Natural killer cell (primary cell): Measurements from ENCODE around the gene MYO5A. TPM values are rescaled to one million over a fixed set of nuclear protein-coding genes. Genes with fewer than 3 reads are reported as not detected.

Experiments used
- ATAC-seq, 3 donors: fragments of 150-1000 bp in 2 of 3; fragments of 200-7000 bp in 1 of 3; cut with Tn5 transposase; 1 replicate in 1 of 3; 2 replicates in 2 of 3; pipeline ENCODE4 v1.10.0; 2021; ENCODE audit warnings: mild to moderate bottlenecking in 2 of 3, moderate library complexity in 2 of 3
- DNase-seq, 2 donors: peaks; one replicate each; pipeline versions ENCODE4 v3.0.0 to v3.0.0-alpha.2; 2013 to 2021; ENCODE audit warnings: mixed read lengths in 1 of 2
- H3K27ac ChIP-seq: one replicate; pipeline ENCODE4 v1.5.1; 2013; ENCODE audit warnings: mild to moderate bottlenecking, low read length
- H3K27me3 ChIP-seq: one replicate; pipeline ENCODE4 v1.6.1; 2013; ENCODE audit warnings: low read length; ENCODE audit not compliant: control insufficient read depth, insufficient read depth
- H3K36me3 ChIP-seq: one replicate; pipeline ENCODE4 v1.6.1; 2013; ENCODE audit warnings: low read length; ENCODE audit not compliant: control insufficient read depth, insufficient read depth
- H3K4me1 ChIP-seq: one replicate; pipeline ENCODE4 v1.6.1; 2013; ENCODE audit warnings: low read length; ENCODE audit not compliant: control insufficient read depth, insufficient read depth
- H3K4me3 ChIP-seq: one replicate; pipeline ENCODE4 v1.5.1; 2013; ENCODE audit warnings: low read length
- H3K9me3 ChIP-seq: one replicate; pipeline ENCODE4 v1.6.1; 2013; ENCODE audit warnings: low read length; ENCODE audit not compliant: control insufficient read depth, insufficient read depth
- H3K27ac Mint-ChIP-seq, 2 donors: one replicate each; pipeline ENCODE4 v1.8.0; 2022; ENCODE audit warnings: mild to moderate bottlenecking in 2 of 2, mixed read lengths in 2 of 2, moderate library complexity in 1 of 2
- H3K27me3 Mint-ChIP-seq, 2 donors: one replicate each; pipeline ENCODE4 v1.8.0; 2022; ENCODE audit warnings: low read depth in 2 of 2, mixed read lengths in 2 of 2
- H3K36me3 Mint-ChIP-seq: one replicate; pipeline ENCODE4 v1.8.0; 2022; ENCODE audit warnings: mixed read lengths
- H3K4me1 Mint-ChIP-seq, 2 donors: one replicate each; pipeline ENCODE4 v1.8.0; 2022; ENCODE audit warnings: mixed read lengths in 2 of 2
- H3K4me3 Mint-ChIP-seq: one replicate; pipeline ENCODE4 v1.8.0; 2022; ENCODE audit warnings: mild to moderate bottlenecking, moderate library complexity, mixed read lengths
- H3K9me3 Mint-ChIP-seq, 2 donors: one replicate each; pipeline ENCODE4 v1.8.0; 2022; ENCODE audit warnings: mixed read lengths in 2 of 2
- WGBS: methylation state at CpG from one replicate; pipeline ENCODE4 v1.1.7; 2013; ENCODE audit warnings: missing lambda C conversion rate; ENCODE audit not compliant: insufficient coverage; 5-methylcytosine and 5-hydroxymethylcytosine counted together
- intact Hi-C: fragments of 100-400 bp; cut with micrococcal nuclease; formaldehyde crosslinking; loops from one replicate; pipeline ENCODE4 v1.14.2; 2022
- total RNA-seq, 4 donors: library from RNA; stranded (reverse); fragments of 120-200 nt in 1 of 4; gene quantifications; one replicate each; pipeline versions ENCODE4 v1.2.3 to v1.2.4, GENCODE V29; 2013 to 2022
- TF ChIP-seq, protein P1 (sequence below): fragments of 200-600 bp; IDR thresholded peaks from one replicate; pipeline ENCODE4 v1.8.0; 2022; ENCODE audit warnings: antibody characterized with exemption

Gene MYO5A
- total RNA-seq, 3 donors from 2014 or later (not counting 1 experiment from before 2014, with no cell fraction given) = 42.8 to 51.5 (median 44.4) TPM

DNA sequence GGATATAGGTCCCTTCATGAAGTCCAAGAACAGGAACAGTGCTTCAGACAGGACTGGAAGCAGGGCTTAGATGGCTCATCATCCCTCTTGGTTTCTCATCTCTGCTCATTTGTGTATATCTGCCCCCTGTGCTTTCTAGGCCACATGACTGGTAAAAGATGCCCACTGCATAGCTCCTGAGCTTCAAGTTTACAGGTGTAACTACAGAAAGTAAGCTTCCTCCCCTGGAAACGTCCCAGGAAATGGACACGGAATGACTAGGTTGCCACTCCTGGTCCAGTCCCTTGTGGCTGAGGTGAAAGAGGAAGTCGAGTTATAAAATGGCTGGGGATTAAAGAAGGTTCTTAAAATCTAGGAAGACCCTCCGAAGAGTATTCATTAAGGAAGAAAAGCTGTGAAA, 32.5 kb downstream of the MYO5A start:
- Mint-ChIP-seq H3K27ac (peak overlapping the region in 1 of 2 donors; percentile 9), H3K36me3 (no peaks in the 10 kb centered on the region), H3K4me3 (no peak overlapping the region), H3K27me3 (no peaks in the 10 kb centered on the region), H3K4me1 (peaks cover 33 to 39% of the 10 kb centered on the region in 2 donors), H3K9me3 (no peaks in the 10 kb centered on the region)
- no peaks in the 10 kb centered on the region for H3K27me3 ChIP-seq
- no peaks in the 10 kb centered on the region for H3K36me3 ChIP-seq
- DNase-seq (no peak), ATAC-seq (no peak)
- intact Hi-C loops = no loop called here
- no peak overlapping the region for H3K27ac ChIP-seq
- TF ChIP-seq, protein P1, sequence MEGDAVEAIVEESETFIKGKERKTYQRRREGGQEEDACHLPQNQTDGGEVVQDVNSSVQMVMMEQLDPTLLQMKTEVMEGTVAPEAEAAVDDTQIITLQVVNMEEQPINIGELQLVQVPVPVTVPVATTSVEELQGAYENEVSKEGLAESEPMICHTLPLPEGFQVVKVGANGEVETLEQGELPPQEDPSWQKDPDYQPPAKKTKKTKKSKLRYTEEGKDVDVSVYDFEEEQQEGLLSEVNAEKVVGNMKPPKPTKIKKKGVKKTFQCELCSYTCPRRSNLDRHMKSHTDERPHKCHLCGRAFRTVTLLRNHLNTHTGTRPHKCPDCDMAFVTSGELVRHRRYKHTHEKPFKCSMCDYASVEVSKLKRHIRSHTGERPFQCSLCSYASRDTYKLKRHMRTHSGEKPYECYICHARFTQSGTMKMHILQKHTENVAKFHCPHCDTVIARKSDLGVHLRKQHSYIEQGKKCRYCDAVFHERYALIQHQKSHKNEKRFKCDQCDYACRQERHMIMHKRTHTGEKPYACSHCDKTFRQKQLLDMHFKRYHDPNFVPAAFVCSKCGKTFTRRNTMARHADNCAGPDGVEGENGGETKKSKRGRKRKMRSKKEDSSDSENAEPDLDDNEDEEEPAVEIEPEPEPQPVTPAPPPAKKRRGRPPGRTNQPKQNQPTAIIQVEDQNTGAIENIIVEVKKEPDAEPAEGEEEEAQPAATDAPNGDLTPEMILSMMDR = no peak
- 62% methylated on average over 4 of the region's 4 CpGs for WGBS
- H3K9me3 ChIP-seq = no peaks in the 10 kb centered on the region
- no peaks in the 10 kb centered on the region for H3K4me1 ChIP-seq
- no peak overlapping the region for H3K4me3 ChIP-seq

DNA sequence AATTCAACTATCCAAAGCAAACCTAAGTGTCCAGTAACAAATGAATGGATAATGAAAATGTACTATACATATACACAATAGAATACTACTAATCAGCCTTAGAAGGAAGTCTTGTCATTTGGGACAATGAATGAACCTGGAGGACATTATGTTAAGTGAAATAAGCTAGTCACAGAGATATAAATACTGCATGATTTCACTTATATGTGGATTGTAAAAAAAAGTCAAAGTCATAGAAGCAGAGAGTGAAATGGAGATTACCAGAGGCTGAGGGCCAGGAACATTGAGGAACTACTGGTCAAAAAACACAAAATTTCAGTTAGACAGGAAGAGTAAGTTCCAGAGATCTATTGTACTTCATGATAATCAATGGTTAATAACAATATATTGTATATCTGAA, 33.6 kb downstream of the MYO5A start:
- intact Hi-C loops = no loop called here
- DNase-seq (no peak), ATAC-seq (no peak)
- Histone ChIP-seq H3K9me3 (no peaks in the 10 kb centered on the region), H3K4me3 (no peak overlapping the region), H3K4me1 (no peaks in the 10 kb centered on the region), H3K36me3 (no peaks in the 10 kb centered on the region), H3K27ac (no peak overlapping the region), H3K27me3 (no peaks in the 10 kb centered on the region)
- Mint-ChIP-seq H3K4me3 (no peak overlapping the region), H3K9me3 (no peaks in the 10 kb centered on the region), H3K4me1 (peaks cover 38% of the 10 kb centered on the region in 2 donors), H3K27ac (no peak overlapping the region), H3K36me3 (no peaks in the 10 kb centered on the region), H3K27me3 (no peaks in the 10 kb centered on the region)
- TF ChIP-seq, protein P1 = no peak

DNA sequence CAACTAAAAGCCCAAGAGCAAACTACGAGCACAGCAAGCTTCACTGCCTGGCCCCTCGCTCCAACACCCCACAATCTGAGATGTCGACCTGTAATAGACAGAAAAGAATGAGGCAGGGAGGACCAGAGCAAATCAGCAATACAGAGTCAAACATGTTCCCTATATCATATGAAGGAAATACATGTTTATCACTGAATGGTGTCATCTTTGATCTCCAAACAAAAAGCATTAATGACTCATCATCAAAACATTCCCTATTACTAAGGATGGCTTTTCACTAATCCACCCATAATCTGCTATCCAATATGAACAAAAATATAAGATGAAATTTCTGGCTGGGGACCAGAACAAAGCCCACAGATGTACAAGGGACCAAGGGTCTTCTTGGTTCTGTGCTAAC, 34.7 kb downstream of the MYO5A start:
- Mint-ChIP-seq H3K27me3 (no peaks in the 10 kb centered on the region), H3K4me3 (no peak overlapping the region), H3K9me3 (no peaks in the 10 kb centered on the region), H3K27ac (no peak overlapping the region), H3K4me1 (peaks cover 27 to 39% of the 10 kb centered on the region in 2 donors), H3K36me3 (no peaks in the 10 kb centered on the region)
- no peaks in the 10 kb centered on the region for H3K4me1 ChIP-seq
- intact Hi-C loops = no loop called here
- H3K27ac ChIP-seq = no peak overlapping the region
- WGBS = 92% methylated on average over 3 of the region's 3 CpGs
- TF ChIP-seq, protein P1 = no peak
- no peaks in the 10 kb centered on the region for H3K27me3 ChIP-seq
- no peak overlapping the region for H3K4me3 ChIP-seq
- no peaks in the 10 kb centered on the region for H3K9me3 ChIP-seq
- ATAC-seq = no peak
- no peaks in the 10 kb centered on the region for H3K36me3 ChIP-seq
- no peak for DNase-seq

DNA sequence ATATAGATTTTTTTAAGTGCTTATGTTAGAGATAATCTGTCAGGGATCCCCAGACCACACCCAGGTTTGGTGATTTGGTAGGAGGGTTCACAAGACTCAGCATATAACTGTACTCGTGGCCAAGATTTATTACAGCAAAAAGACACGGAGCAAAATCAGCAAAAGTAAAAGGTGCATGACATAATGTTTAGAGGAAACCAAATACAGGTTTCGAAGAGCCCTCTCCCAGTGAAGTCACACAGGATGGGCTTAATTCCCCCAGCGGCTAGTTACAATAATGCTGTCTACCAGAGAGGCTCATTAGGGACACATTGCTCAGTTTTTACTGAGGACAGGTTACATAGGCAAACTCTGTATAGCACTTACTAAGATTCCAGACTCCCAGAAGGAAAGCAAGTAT, 36.5 kb downstream of the MYO5A start:
- DNase-seq = no peak
- H3K9me3 Mint-ChIP-seq = no peaks in the 10 kb centered on the region
- Histone ChIP-seq H3K36me3 (no peaks in the 10 kb centered on the region), H3K27me3 (no peaks in the 10 kb centered on the region), H3K4me1 (peaks cover 4% of the 10 kb centered on the region), H3K27ac (no peak overlapping the region), H3K4me3 (no peak overlapping the region), H3K9me3 (no peaks in the 10 kb centered on the region)
- intact Hi-C loops = no loop called here
- no peak overlapping the region for H3K4me3 Mint-ChIP-seq
- TF ChIP-seq, protein P1 = no peak
- no peaks in the 10 kb centered on the region for H3K27me3 Mint-ChIP-seq
- no peak for ATAC-seq
- no peaks in the 10 kb centered on the region for H3K36me3 Mint-ChIP-seq
- H3K4me1 Mint-ChIP-seq = peaks cover 33 to 54% of the 10 kb centered on the region in 2 donors
- WGBS = 89% methylated on average over 4 of the region's 4 CpGs
- H3K27ac Mint-ChIP-seq = peak overlapping the region in 1 of 2 donors; percentile 5
